Mammary epithelial cell (primary cell): ENCODE data around the gene FBXO21.

Source experiments
- EZH2 ChIP-seq: IDR thresholded peaks from 2 replicates; pipeline ENCODE4 v1.6.1; 2012; ENCODE audit warnings: low read length, inconsistent platforms, borderline replicate concordance
- TF ChIP-seq, protein P1 (sequence below), 2 donors: IDR thresholded peaks in 1 of 2; conservative IDR thresholded peaks in 1 of 2; 2 replicates each; pipeline ENCODE4 v1.5.1; 2011 to 2012; ENCODE audit warnings: inconsistent platforms in 2 of 2, low read length in 2 of 2, mild to moderate bottlenecking in 2 of 2, control low read depth in 1 of 2, low read depth in 1 of 2; ENCODE audit not compliant: insufficient read depth in 1 of 2; ENCODE audit errors: extremely low read depth in 1 of 2

DNA sequence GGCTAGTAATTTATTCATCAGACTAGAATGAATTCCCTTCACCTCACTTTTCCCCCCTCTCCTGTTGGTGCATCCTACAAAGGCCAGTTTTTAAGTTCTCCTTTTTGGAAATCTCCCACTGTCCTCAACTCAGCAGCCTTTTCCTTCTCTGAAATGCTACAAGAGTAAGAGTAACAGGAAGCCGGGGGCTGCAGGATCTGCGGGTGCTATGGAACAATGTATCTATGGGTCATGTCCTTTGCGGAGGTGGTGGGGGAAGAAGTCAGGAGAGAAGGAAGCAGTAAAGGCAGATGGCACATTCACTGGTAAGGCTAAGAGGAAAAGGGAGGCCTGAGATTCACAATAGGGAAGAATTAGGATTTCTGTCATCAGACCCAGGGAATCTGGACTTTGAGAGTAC, 68.8 kb downstream of the FBXO21 start:
- TF ChIP-seq, protein P1, sequence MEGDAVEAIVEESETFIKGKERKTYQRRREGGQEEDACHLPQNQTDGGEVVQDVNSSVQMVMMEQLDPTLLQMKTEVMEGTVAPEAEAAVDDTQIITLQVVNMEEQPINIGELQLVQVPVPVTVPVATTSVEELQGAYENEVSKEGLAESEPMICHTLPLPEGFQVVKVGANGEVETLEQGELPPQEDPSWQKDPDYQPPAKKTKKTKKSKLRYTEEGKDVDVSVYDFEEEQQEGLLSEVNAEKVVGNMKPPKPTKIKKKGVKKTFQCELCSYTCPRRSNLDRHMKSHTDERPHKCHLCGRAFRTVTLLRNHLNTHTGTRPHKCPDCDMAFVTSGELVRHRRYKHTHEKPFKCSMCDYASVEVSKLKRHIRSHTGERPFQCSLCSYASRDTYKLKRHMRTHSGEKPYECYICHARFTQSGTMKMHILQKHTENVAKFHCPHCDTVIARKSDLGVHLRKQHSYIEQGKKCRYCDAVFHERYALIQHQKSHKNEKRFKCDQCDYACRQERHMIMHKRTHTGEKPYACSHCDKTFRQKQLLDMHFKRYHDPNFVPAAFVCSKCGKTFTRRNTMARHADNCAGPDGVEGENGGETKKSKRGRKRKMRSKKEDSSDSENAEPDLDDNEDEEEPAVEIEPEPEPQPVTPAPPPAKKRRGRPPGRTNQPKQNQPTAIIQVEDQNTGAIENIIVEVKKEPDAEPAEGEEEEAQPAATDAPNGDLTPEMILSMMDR (conservative IDR thresholded peaks at IDR 0.05 in 1 of 2, IDR thresholded peaks at IDR 0.05 in 1 of 2; ENCODE audit: extremely low read depth in 1 of 2, insufficient read depth in 1 of 2, low read depth in 1 of 2, low read length in 2 of 2), result no peak
- TF ChIP-seq EZH2, result no peak
